WTC11 (cell line): ENCODE measurements around the gene SOX6. TPM values are rescaled to one million over a fixed set of nuclear protein-coding genes. Genes with fewer than 3 reads are reported as not detected.

Source experiments
- ATAC-seq: fragments of 200-7000 bp; cut with Tn5 transposase; 2 replicates; pipeline ENCODE4 v1.10.0; 2021; ENCODE audit warnings: mild to moderate bottlenecking, moderate library complexity
- CTCF ChIA-PET: fragments of 300-600 bp; sonication (Branson Sonifier 250); formaldehyde crosslinking; loops from one replicate; lab custom pipeline; 2021; ENCODE audit warnings: antibody characterized with exemption; lab: Charles Lee
- POLR2A ChIA-PET: fragments of 350-600 bp; sonication (Branson Sonifier 250); formaldehyde crosslinking; loops from one replicate; lab custom pipeline; 2021; ENCODE audit warnings: antibody characterized with exemption; lab: Charles Lee
- DNase-seq: peaks from one replicate; pipeline ENCODE4 v3.0.0; 2021; ENCODE audit warnings: low spot score
- H3K27ac Mint-ChIP-seq: 2 replicates; pipeline ENCODE4 v1.8.0; 2021; ENCODE audit warnings: mixed read lengths
- H3K27me3 Mint-ChIP-seq: 2 replicates; pipeline ENCODE4 v1.8.0; 2021; ENCODE audit warnings: low read depth, mild to moderate bottlenecking, moderate library complexity, mixed read lengths
- H3K36me3 Mint-ChIP-seq: 2 replicates; pipeline ENCODE4 v1.8.0; 2021; ENCODE audit warnings: mixed read lengths
- H3K4me1 Mint-ChIP-seq: 2 replicates; pipeline ENCODE4 v1.8.0; 2022; ENCODE audit warnings: mixed read lengths
- H3K4me3 Mint-ChIP-seq: 2 replicates; pipeline ENCODE4 v1.8.0; 2021; ENCODE audit warnings: mild to moderate bottlenecking, moderate library complexity, mixed read lengths
- H3K9me3 Mint-ChIP-seq: 2 replicates; pipeline ENCODE4 v1.8.0; 2021; ENCODE audit warnings: mixed read lengths
- FOXJ3 ChIP-seq: sonication (generic); formaldehyde crosslinking; IDR thresholded peaks from 2 replicates; pipeline ENCODE4 v1.9.0; 2021; ENCODE audit warnings: missing genetic modification reagents, mild to moderate bottlenecking, borderline replicate concordance
- FOXK1 ChIP-seq: sonication (generic); formaldehyde crosslinking; IDR thresholded peaks from 2 replicates; pipeline ENCODE4 v1.8.0; 2022; ENCODE audit warnings: mild to moderate bottlenecking, moderate library complexity, missing genetic modification reagents
- HMGA2 ChIP-seq: fragments of 250-450 bp; sonication (Bioruptor Pico); IDR thresholded peaks from 2 replicates; pipeline ENCODE4 v1.4.0; 2021; ENCODE audit warnings: mild to moderate bottlenecking, moderate library complexity
- NR2C2 ChIP-seq: sonication (generic); formaldehyde crosslinking; IDR thresholded peaks from 2 replicates; pipeline ENCODE4 v1.8.0; 2022; ENCODE audit warnings: mild to moderate bottlenecking, missing genetic modification reagents
- SMAD3 ChIP-seq: sonication (generic); formaldehyde crosslinking; IDR thresholded peaks from 2 replicates; pipeline ENCODE4 v1.8.0; 2022; ENCODE audit warnings: missing genetic modification reagents, mild to moderate bottlenecking, borderline replicate concordance
- ZNF416 ChIP-seq: fragments of 250-450 bp; sonication (Bioruptor Pico); IDR thresholded peaks from 2 replicates; pipeline ENCODE4 v1.9.0; 2021; ENCODE audit warnings: mild to moderate bottlenecking, inconsistent platforms
- ZNF423 ChIP-seq: fragments of 250-450 bp; sonication (Bioruptor Pico); IDR thresholded peaks from 2 replicates; pipeline ENCODE4 v2.1.2; 2022; ENCODE audit warnings: mild to moderate bottlenecking, moderate library complexity
- total RNA-seq: library from RNA; stranded (reverse); gene quantifications from 3 replicates; pipeline ENCODE4 v1.2.3, GENCODE V29; 2021
- TF ChIP-seq, protein P1 (sequence below): sonication (generic); formaldehyde crosslinking; IDR thresholded peaks from 2 replicates; pipeline ENCODE4 v1.8.0; 2022; ENCODE audit warnings: mild to moderate bottlenecking, missing genetic modification reagents
- TF ChIP-seq, protein P2 (sequence below): fragments of 250-450 bp; sonication (Bioruptor Pico); IDR thresholded peaks from 2 replicates; pipeline ENCODE4 v1.9.0; 2021; ENCODE audit warnings: mild to moderate bottlenecking, borderline replicate concordance
- TF ChIP-seq, protein P3 (sequence below): sonication (generic); formaldehyde crosslinking; IDR thresholded peaks from 2 replicates; pipeline ENCODE4 v1.8.1; 2023; ENCODE audit warnings: mild to moderate bottlenecking, missing genetic modification reagents, moderate library complexity
- TF ChIP-seq, protein P4 (sequence below): sonication (generic); formaldehyde crosslinking; IDR thresholded peaks from 2 replicates; pipeline ENCODE4 v1.8.1; 2022; ENCODE audit warnings: low read depth, mild to moderate bottlenecking, moderate library complexity, missing genetic modification reagents, borderline replicate concordance
- TF ChIP-seq, protein P5 (sequence below): fragments of 250-450 bp; sonication (Bioruptor Pico); IDR thresholded peaks from 2 replicates; pipeline ENCODE4 v1.8.0; 2021; ENCODE audit warnings: mild to moderate bottlenecking
- TF ChIP-seq, protein P6 (sequence below): fragments of 250-450 bp; sonication (Bioruptor Pico); IDR thresholded peaks from 2 replicates; pipeline ENCODE4 v2.1.2; 2022; ENCODE audit warnings: mild to moderate bottlenecking, moderate library complexity
- TF ChIP-seq, protein P7 (sequence below): sonication (generic); formaldehyde crosslinking; IDR thresholded peaks from 2 replicates; pipeline ENCODE4 v1.8.1; 2022; ENCODE audit warnings: low read depth, missing genetic modification reagents, borderline replicate concordance
- TF ChIP-seq, protein P8 (sequence below): fragments of 250-450 bp; sonication (Bioruptor Pico); IDR thresholded peaks from 2 replicates; pipeline ENCODE4 v1.9.0; 2021; ENCODE audit warnings: moderate library complexity, mild to moderate bottlenecking, inconsistent platforms, borderline replicate concordance
- TF ChIP-seq, protein P9 (sequence below): sonication (generic); formaldehyde crosslinking; IDR thresholded peaks from 2 replicates; pipeline ENCODE4 v1.8.0; 2023; ENCODE audit warnings: mild to moderate bottlenecking, missing genetic modification reagents

SOX6 gene
- total RNA-seq, 1 experiment from 2014 or later: 0.13 TPM

DNA sequence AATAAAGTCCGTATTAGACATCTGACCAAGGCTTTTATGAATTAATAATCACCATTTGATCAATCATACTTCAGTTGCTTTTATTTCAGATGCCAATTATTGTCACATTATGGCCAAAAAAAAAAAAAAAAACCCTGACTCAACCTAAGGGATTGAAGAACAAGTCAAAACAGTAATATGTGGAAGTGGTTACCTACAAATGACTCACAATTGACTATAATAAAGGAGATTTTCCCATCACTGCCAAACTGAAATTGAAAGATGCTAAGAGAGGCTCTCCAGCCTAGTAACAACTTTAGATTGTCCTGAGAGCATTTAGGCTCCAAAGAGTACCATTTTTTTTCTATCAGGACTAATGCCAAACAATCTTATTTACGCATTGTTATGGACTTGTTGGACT, 35.2 kb downstream of the SOX6 start:
- Mint-ChIP-seq H3K4me1 (no peaks in the 10 kb centered on the region), H3K27me3 (no peaks in the 10 kb centered on the region), H3K27ac (no peak overlapping the region), H3K4me3 (no peak overlapping the region), H3K36me3 (no peaks in the 10 kb centered on the region), H3K9me3 (no peaks in the 10 kb centered on the region)
- CTCF ChIA-PET: no interaction called here
- TF ChIP-seq, protein P1, sequence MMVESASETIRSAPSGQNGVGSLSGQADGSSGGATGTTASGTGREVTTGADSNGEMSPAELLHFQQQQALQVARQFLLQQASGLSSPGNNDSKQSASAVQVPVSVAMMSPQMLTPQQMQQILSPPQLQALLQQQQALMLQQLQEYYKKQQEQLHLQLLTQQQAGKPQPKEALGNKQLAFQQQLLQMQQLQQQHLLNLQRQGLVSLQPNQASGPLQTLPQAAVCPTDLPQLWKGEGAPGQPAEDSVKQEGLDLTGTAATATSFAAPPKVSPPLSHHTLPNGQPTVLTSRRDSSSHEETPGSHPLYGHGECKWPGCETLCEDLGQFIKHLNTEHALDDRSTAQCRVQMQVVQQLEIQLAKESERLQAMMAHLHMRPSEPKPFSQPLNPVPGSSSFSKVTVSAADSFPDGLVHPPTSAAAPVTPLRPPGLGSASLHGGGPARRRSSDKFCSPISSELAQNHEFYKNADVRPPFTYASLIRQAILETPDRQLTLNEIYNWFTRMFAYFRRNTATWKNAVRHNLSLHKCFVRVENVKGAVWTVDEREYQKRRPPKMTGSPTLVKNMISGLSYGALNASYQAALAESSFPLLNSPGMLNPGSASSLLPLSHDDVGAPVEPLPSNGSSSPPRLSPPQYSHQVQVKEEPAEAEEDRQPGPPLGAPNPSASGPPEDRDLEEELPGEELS (CRISPR knock-in tag): no peak
- no peak for TF ChIP-seq NR2C2
- no peak for ATAC-seq
- DNase-seq: no peak
- POLR2A ChIA-PET: no interaction called here

DNA sequence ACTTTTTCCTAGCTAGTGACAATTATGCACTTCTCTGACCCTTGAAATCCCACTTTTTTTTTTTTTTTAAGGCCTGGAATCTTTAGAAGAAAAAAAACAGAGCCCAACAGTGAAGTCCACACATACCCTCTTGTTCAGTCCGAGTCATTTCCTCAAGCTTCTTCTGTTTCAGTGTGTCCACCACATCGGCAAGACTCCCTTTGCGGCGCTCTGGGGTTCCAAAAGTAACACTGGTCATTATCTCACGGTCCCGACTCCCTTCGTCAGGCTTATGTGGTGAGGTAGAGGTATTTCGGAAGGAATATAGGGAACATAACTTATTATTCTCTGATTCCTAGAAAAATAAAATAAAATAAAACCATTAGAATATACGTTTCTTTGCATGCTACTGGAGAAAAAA, 38.0 kb downstream of the SOX6 start:
- no peak overlapping the region for H3K4me3 Mint-ChIP-seq
- CTCF ChIA-PET: no interaction called here
- ATAC-seq (no peak), DNase-seq (no peak)
- no peak overlapping the region for H3K27ac Mint-ChIP-seq
- TF ChIP-seq, protein P2, sequence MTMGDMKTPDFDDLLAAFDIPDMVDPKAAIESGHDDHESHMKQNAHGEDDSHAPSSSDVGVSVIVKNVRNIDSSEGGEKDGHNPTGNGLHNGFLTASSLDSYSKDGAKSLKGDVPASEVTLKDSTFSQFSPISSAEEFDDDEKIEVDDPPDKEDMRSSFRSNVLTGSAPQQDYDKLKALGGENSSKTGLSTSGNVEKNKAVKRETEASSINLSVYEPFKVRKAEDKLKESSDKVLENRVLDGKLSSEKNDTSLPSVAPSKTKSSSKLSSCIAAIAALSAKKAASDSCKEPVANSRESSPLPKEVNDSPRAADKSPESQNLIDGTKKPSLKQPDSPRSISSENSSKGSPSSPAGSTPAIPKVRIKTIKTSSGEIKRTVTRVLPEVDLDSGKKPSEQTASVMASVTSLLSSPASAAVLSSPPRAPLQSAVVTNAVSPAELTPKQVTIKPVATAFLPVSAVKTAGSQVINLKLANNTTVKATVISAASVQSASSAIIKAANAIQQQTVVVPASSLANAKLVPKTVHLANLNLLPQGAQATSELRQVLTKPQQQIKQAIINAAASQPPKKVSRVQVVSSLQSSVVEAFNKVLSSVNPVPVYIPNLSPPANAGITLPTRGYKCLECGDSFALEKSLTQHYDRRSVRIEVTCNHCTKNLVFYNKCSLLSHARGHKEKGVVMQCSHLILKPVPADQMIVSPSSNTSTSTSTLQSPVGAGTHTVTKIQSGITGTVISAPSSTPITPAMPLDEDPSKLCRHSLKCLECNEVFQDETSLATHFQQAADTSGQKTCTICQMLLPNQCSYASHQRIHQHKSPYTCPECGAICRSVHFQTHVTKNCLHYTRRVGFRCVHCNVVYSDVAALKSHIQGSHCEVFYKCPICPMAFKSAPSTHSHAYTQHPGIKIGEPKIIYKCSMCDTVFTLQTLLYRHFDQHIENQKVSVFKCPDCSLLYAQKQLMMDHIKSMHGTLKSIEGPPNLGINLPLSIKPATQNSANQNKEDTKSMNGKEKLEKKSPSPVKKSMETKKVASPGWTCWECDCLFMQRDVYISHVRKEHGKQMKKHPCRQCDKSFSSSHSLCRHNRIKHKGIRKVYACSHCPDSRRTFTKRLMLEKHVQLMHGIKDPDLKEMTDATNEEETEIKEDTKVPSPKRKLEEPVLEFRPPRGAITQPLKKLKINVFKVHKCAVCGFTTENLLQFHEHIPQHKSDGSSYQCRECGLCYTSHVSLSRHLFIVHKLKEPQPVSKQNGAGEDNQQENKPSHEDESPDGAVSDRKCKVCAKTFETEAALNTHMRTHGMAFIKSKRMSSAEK: no peak
- no peak for TF ChIP-seq ZNF416
- no peak for TF ChIP-seq FOXK1 (CRISPR knock-in tag)
- TF ChIP-seq, protein P3, sequence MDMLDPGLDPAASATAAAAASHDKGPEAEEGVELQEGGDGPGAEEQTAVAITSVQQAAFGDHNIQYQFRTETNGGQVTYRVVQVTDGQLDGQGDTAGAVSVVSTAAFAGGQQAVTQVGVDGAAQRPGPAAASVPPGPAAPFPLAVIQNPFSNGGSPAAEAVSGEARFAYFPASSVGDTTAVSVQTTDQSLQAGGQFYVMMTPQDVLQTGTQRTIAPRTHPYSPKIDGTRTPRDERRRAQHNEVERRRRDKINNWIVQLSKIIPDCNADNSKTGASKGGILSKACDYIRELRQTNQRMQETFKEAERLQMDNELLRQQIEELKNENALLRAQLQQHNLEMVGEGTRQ: no peak
- no peak for TF ChIP-seq SMAD3 (CRISPR knock-in tag)
- TF ChIP-seq HMGA2 (CRISPR knock-in tag): no peak
- TF ChIP-seq, protein P4, sequence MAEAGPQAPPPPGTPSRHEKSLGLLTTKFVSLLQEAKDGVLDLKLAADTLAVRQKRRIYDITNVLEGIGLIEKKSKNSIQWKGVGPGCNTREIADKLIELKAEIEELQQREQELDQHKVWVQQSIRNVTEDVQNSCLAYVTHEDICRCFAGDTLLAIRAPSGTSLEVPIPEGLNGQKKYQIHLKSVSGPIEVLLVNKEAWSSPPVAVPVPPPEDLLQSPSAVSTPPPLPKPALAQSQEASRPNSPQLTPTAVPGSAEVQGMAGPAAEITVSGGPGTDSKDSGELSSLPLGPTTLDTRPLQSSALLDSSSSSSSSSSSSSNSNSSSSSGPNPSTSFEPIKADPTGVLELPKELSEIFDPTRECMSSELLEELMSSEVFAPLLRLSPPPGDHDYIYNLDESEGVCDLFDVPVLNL (CRISPR knock-in tag): no peak
- TF ChIP-seq, protein P5, sequence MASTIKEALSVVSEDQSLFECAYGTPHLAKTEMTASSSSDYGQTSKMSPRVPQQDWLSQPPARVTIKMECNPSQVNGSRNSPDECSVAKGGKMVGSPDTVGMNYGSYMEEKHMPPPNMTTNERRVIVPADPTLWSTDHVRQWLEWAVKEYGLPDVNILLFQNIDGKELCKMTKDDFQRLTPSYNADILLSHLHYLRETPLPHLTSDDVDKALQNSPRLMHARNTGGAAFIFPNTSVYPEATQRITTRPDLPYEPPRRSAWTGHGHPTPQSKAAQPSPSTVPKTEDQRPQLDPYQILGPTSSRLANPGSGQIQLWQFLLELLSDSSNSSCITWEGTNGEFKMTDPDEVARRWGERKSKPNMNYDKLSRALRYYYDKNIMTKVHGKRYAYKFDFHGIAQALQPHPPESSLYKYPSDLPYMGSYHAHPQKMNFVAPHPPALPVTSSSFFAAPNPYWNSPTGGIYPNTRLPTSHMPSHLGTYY: no peak
- H3K27me3 Mint-ChIP-seq: no peaks in the 10 kb centered on the region
- POLR2A ChIA-PET: no interaction called here
- no peaks in the 10 kb centered on the region for H3K36me3 Mint-ChIP-seq
- H3K9me3 Mint-ChIP-seq: no peaks in the 10 kb centered on the region
- no peaks in the 10 kb centered on the region for H3K4me1 Mint-ChIP-seq

DNA sequence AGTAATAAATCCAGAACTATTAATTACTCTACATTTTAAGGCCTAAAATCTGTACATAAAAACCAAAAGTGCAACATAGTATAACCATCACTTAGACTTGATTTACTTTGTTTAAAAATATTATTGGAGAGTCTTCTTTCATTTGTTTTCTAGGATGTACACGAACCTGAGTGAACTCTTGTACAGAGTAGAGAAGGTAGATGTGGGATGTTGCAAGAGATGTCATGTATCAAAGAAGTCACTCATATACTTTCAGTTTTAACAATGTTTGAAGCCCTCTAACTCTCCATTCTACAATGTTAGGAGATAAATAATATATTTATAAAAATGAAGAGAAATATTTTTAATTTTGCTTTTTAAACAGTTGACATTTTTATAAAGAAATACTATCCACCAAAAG, 38.6 kb downstream of the SOX6 start:
- ChIA-PET CTCF (no interaction called here), POLR2A (no interaction called here)
- H3K4me3 Mint-ChIP-seq: no peak overlapping the region
- H3K9me3 Mint-ChIP-seq: no peaks in the 10 kb centered on the region
- DNase-seq: no peak
- no peaks in the 10 kb centered on the region for H3K27me3 Mint-ChIP-seq
- ATAC-seq: no peak
- no peaks in the 10 kb centered on the region for H3K36me3 Mint-ChIP-seq
- H3K27ac Mint-ChIP-seq: no peak overlapping the region
- H3K4me1 Mint-ChIP-seq: no peaks in the 10 kb centered on the region
- TF ChIP-seq, protein P6, sequence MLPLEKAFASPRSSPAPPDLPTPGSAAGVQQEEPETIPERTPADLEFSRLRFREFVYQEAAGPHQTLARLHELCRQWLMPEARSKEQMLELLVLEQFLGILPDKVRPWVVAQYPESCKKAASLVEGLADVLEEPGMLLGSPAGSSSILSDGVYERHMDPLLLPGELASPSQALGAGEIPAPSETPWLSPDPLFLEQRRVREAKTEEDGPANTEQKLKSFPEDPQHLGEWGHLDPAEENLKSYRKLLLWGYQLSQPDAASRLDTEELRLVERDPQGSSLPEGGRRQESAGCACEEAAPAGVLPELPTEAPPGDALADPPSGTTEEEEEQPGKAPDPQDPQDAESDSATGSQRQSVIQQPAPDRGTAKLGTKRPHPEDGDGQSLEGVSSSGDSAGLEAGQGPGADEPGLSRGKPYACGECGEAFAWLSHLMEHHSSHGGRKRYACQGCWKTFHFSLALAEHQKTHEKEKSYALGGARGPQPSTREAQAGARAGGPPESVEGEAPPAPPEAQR (CRISPR knock-in tag): no peak
- TF ChIP-seq, protein P7, sequence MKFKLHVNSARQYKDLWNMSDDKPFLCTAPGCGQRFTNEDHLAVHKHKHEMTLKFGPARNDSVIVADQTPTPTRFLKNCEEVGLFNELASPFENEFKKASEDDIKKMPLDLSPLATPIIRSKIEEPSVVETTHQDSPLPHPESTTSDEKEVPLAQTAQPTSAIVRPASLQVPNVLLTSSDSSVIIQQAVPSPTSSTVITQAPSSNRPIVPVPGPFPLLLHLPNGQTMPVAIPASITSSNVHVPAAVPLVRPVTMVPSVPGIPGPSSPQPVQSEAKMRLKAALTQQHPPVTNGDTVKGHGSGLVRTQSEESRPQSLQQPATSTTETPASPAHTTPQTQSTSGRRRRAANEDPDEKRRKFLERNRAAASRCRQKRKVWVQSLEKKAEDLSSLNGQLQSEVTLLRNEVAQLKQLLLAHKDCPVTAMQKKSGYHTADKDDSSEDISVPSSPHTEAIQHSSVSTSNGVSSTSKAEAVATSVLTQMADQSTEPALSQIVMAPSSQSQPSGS: no peak
- TF ChIP-seq FOXJ3 (CRISPR knock-in tag): no peak
- TF ChIP-seq ZNF423 (CRISPR knock-in tag): no peak
- TF ChIP-seq, protein P8, sequence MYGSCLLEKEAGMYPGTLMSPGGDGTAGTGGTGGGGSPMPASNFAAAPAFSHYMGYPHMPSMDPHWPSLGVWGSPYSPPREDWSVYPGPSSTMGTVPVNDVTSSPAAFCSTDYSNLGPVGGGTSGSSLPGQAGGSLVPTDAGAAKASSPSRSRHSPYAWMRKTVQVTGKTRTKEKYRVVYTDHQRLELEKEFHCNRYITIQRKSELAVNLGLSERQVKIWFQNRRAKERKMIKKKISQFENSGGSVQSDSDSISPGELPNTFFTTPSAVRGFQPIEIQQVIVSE (CRISPR knock-in tag): no peak
- TF ChIP-seq, protein P9, sequence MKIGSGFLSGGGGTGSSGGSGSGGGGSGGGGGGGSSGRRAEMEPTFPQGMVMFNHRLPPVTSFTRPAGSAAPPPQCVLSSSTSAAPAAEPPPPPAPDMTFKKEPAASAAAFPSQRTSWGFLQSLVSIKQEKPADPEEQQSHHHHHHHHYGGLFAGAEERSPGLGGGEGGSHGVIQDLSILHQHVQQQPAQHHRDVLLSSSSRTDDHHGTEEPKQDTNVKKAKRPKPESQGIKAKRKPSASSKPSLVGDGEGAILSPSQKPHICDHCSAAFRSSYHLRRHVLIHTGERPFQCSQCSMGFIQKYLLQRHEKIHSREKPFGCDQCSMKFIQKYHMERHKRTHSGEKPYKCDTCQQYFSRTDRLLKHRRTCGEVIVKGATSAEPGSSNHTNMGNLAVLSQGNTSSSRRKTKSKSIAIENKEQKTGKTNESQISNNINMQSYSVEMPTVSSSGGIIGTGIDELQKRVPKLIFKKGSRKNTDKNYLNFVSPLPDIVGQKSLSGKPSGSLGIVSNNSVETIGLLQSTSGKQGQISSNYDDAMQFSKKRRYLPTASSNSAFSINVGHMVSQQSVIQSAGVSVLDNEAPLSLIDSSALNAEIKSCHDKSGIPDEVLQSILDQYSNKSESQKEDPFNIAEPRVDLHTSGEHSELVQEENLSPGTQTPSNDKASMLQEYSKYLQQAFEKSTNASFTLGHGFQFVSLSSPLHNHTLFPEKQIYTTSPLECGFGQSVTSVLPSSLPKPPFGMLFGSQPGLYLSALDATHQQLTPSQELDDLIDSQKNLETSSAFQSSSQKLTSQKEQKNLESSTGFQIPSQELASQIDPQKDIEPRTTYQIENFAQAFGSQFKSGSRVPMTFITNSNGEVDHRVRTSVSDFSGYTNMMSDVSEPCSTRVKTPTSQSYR: no peak
